Measurements from ENCODE around the gene GPD1L. TPM values are rescaled to one million over a fixed set of nuclear protein-coding genes. Genes with fewer than 3 reads are reported as not detected.

The GPD1L gene
- total and polyA plus RNA-seq, 2 of the 13 experiments (the other 11 are each of a cell fraction or from before 2014, with no cell fraction given), result 4.9 to 13.7 TPM

- CTCF ChIA-PET (ENCODE audit: low intra/inter-chr PET ratio, low total read pairs), result no interaction called here
- H3K79me2 ChIP-seq (ENCODE audit: insufficient read depth, low read length), result no peaks in the 10 kb centered on the region
- intact Hi-C loops (cut with micrococcal nuclease; ENCODE audit: unreplicated experiment), result no loop called here
- H3K4me2 ChIP-seq (ENCODE audit: low read depth, low read length), result no peak overlapping the region
- BruUV-seq (replicated peaks), result no TSS peak
- WGBS (ENCODE audit: low lambda C conversion rate), result 11% methylated on average over 1 of the region's 1 CpG
- POLR2A ChIA-PET, result interaction anchor here (1.1 kb wide), 1 partner anchor 11 kb away, joined by 4 read pairs; the partner anchor contains the start of gene GPD1L
- H3K27ac ChIP-seq (ENCODE audit: extremely low read length, insufficient read depth, low read length), result no peak overlapping the region
- H3K9ac ChIP-seq (ENCODE audit: insufficient read depth, low read depth, low read length), result no peak overlapping the region
- ATAC-seq (no peak), FAIRE-seq (no peak), DNase-seq (ENCODE audit: low spot score) (peak; percentile 38)
- H3K36me3 ChIP-seq (replicated peaks in 1 of 2; ENCODE audit: control insufficient read depth in 1 of 2, insufficient read depth in 2 of 2, low read length in 2 of 2), result no peaks in the 10 kb centered on the region
- H3K4me3 ChIP-seq (replicated peaks in 1 of 3; ENCODE audit: insufficient read depth in 1 of 3, low read depth in 2 of 3, low read length in 3 of 3), result no peak overlapping the region
- in situ Hi-C loops (cut with HindIII; ENCODE audit: extremely low pct_ligation_motif_present, low pct_unique_long_range_greater_than_20kb), result no loop called here
- peaks cover 10% of the 10 kb centered on the region for H3K4me1 ChIP-seq (ENCODE audit: insufficient read depth, low read length)
- H3K9me3 ChIP-seq (ENCODE audit: low read length), result no peaks in the 10 kb centered on the region
- no peaks in the 10 kb centered on the region for H4K20me1 ChIP-seq (ENCODE audit: insufficient read depth, low read length)
- no peaks in the 10 kb centered on the region for H3K27me3 ChIP-seq (ENCODE audit: control insufficient read depth in 1 of 2, insufficient read depth in 2 of 2, low read length in 2 of 2)
- H2AFZ ChIP-seq (ENCODE audit: low read length), result no peak overlapping the region
- TF ChIP-seq PHF8 (CRISPR knock-in tag; IDR thresholded peaks at IDR 0.05) (no peak), NR2C2 (CRISPR knock-in tag; IDR thresholded peaks at IDR 0.05; ENCODE audit: borderline replicate concordance) (no peak), ATM (IDR thresholded peaks at IDR 0.05; ENCODE audit: borderline replicate concordance) (no peak), SOX13 (IDR thresholded peaks at IDR 0.05) (no peak), SOX13 (CRISPR knock-in tag; conservative IDR thresholded peaks at IDR 0.05 in 1 of 2, IDR thresholded peaks at IDR 0.05 in 1 of 2) (peak in 1 of 2 experiments; percentile 42; a peak in 1 of 4 replicates), TSC22D2 (CRISPR knock-in tag; IDR thresholded peaks at IDR 0.05; ENCODE audit: borderline replicate concordance) (no peak), BATF2 (CRISPR knock-in tag; IDR thresholded peaks at IDR 0.05) (no peak), CC2D1A (CRISPR knock-in tag; IDR thresholded peaks at IDR 0.05) (no peak), ZNF331 (CRISPR knock-in tag; IDR thresholded peaks at IDR 0.05) (no peak), ZNF713 (CRISPR knock-in tag; IDR thresholded peaks at IDR 0.05) (no peak), JUND (CRISPR knock-in tag; IDR thresholded peaks at IDR 0.05) (no peak), GTF2F1 (IDR thresholded peaks at IDR 0.05; ENCODE audit: low read length) (no peak), POLR2AphosphoS5 (IDR thresholded peaks at IDR 0.05; ENCODE audit: low read depth, low read length) (no peak), ZKSCAN8 (CRISPR knock-in tag; IDR thresholded peaks at IDR 0.05; ENCODE audit: borderline replicate concordance) (no peak), NCOA1 (CRISPR knock-in tag; IDR thresholded peaks at IDR 0.05) (no peak), ZNF318 (CRISPR knock-in tag; IDR thresholded peaks at IDR 0.05) (no peak), PHF5A (CRISPR knock-in tag; IDR thresholded peaks at IDR 0.05; ENCODE audit: low read depth, unreplicated experiment) (no peak), ZNF75D (CRISPR knock-in tag; IDR thresholded peaks at IDR 0.05; ENCODE audit: borderline replicate concordance) (no peak), GFI1 (CRISPR knock-in tag; IDR thresholded peaks at IDR 0.05; ENCODE audit: borderline replicate concordance) (peak; percentile 78)
Observed at GRCh38 chr3:32117320-32117719, 10.9 kb downstream of the GPD1L start.
